ENCODE data around the gene CHCHD3.

- TF ChIP-seq SUZ12 (IDR thresholded peaks at IDR 0.05; ENCODE audit: extremely low read depth, insufficient read depth, insufficient read length) = no peak
- no peak for TF ChIP-seq ZNF274 (IDR thresholded peaks at IDR 0.05; ENCODE audit: low read depth, low read length)
- TF ChIP-seq YY1 (IDR thresholded peaks at IDR 0.05; ENCODE audit: insufficient read depth, insufficient read length) = no peak
These were observed 322.9 kb downstream of the CHCHD3 start for GRCh38 chr7:132758986-132759385.

All from NT2/D1 (cell line).